HEK293 (cell line): ENCODE measurements around the gene IFI30.
A peak's percentile ranks its signal among the peaks of the same experiment; 100 is the strongest.

Experiments used
- CTCF ChIA-PET: fragments of 350-600 bp; formaldehyde crosslinking; extraction: SDS; loops from one replicate; lab custom pipeline; 2021; ENCODE audit warnings: antibody characterized with exemption; lab: Yijun Ruan, JAX
- POLR2A ChIA-PET: fragments of 300-600 bp; formaldehyde crosslinking; extraction: SDS; loops from one replicate; lab custom pipeline; 2020; ENCODE audit warnings: antibody characterized with exemption, inconsistent platforms; lab: Yijun Ruan, JAX
- H3K27ac ChIP-seq: fragments of 200-500 bp; sonication (Bioruptor generic); 2 replicates; pipeline ENCODE4 v1.5.1; 2014; ENCODE audit warnings: low read depth, low read length, control low read depth, inconsistent platforms; ENCODE audit errors: extremely low read depth
- H3K36me3 ChIP-seq, 2 experiments: fragments of 200-500 bp in 1 of 2; sonication (Bioruptor generic) in 1 of 2; 1 replicate in 1 of 2; 2 replicates in 1 of 2; pipeline ENCODE4 v1.5.1; 2014 to 2017; ENCODE audit warnings: inconsistent platforms in 2 of 2, low read length in 2 of 2; ENCODE audit not compliant: control insufficient read depth in 2 of 2, insufficient read depth in 1 of 2
- H3K4me1 ChIP-seq: fragments of 200-500 bp; sonication (Bioruptor generic); 2 replicates; pipeline ENCODE4 v1.5.1; 2014; ENCODE audit warnings: mild to moderate bottlenecking, low read length, inconsistent platforms; ENCODE audit not compliant: control insufficient read depth, insufficient read depth
- H3K4me3 ChIP-seq: 2 replicates; pipeline ENCODE4 v1.5.1; 2011; ENCODE audit warnings: low read depth, mild to moderate bottlenecking, control low read depth, low read length, moderate library complexity
- H3K9me3 ChIP-seq: fragments of 200-500 bp; sonication (Bioruptor generic); 2 replicates; pipeline ENCODE4 v1.5.1; 2014; ENCODE audit warnings: low read depth, low read length, inconsistent platforms; ENCODE audit not compliant: control insufficient read depth, insufficient read depth
- HOXA7 ChIP-seq: sonication (generic); formaldehyde crosslinking; IDR thresholded peaks from 2 replicates; pipeline ENCODE4 v1.8.1; 2022; ENCODE audit warnings: missing genetic modification reagents, borderline replicate concordance
- KLF1 ChIP-seq: fragments of 450-650 bp; formaldehyde crosslinking; IDR thresholded peaks from 2 replicates; pipeline ENCODE4 v1.5.1; 2016; ENCODE audit warnings: missing biosample characterization, missing genetic modification characterization
- KLF8 ChIP-seq: fragments of 450-650 bp; formaldehyde crosslinking; IDR thresholded peaks from 2 replicates; pipeline ENCODE4 v1.5.1; 2016; ENCODE audit warnings: missing biosample characterization, missing genetic modification characterization
- MYNN ChIP-seq: fragments of 450-650 bp; formaldehyde crosslinking; IDR thresholded peaks from 2 replicates; pipeline ENCODE4 v1.5.1; 2016; ENCODE audit warnings: missing biosample characterization, missing genetic modification characterization, borderline replicate concordance
- SCRT2 ChIP-seq: fragments of 450-650 bp; formaldehyde crosslinking; IDR thresholded peaks from 2 replicates; pipeline ENCODE4 v1.5.1; 2016; ENCODE audit warnings: missing biosample characterization, missing genetic modification characterization
- SP3 ChIP-seq: fragments of 450-650 bp; formaldehyde crosslinking; IDR thresholded peaks from 2 replicates; pipeline ENCODE4 v1.5.1; 2016; ENCODE audit warnings: missing biosample characterization, missing genetic modification characterization
- WT1 ChIP-seq: fragments of 450-650 bp; formaldehyde crosslinking; IDR thresholded peaks from 2 replicates; pipeline ENCODE4 v1.5.1; 2016; ENCODE audit warnings: missing biosample characterization, missing genetic modification characterization
- ZBTB20 ChIP-seq: fragments of 450-650 bp; formaldehyde crosslinking; IDR thresholded peaks from 2 replicates; pipeline ENCODE4 v1.5.1; 2016; ENCODE audit warnings: missing biosample characterization, missing genetic modification characterization
- ZBTB48 ChIP-seq: fragments of 450-650 bp; formaldehyde crosslinking; IDR thresholded peaks from 2 replicates; pipeline ENCODE4 v1.5.1; 2016; ENCODE audit warnings: missing biosample characterization, missing genetic modification characterization
- ZBTB8A ChIP-seq: fragments of 450-650 bp; formaldehyde crosslinking; IDR thresholded peaks from 2 replicates; pipeline ENCODE4 v1.5.1; 2016; ENCODE audit warnings: missing biosample characterization, missing genetic modification characterization
- ZIC2 ChIP-seq: fragments of 450-650 bp; formaldehyde crosslinking; IDR thresholded peaks from 2 replicates; pipeline ENCODE4 v1.5.1; 2016; ENCODE audit warnings: missing biosample characterization, missing genetic modification characterization
- ZNF138 ChIP-seq: fragments of 450-650 bp; formaldehyde crosslinking; IDR thresholded peaks from 2 replicates; pipeline ENCODE4 v1.5.1; 2016; ENCODE audit warnings: missing biosample characterization, missing genetic modification characterization, borderline replicate concordance
- ZNF19 ChIP-seq: fragments of 450-650 bp; formaldehyde crosslinking; IDR thresholded peaks from 2 replicates; pipeline ENCODE4; 2016; ENCODE audit warnings: missing biosample characterization, missing genetic modification characterization, low read depth
- ZNF335 ChIP-seq: fragments of 450-650 bp; formaldehyde crosslinking; conservative IDR thresholded peaks from 2 replicates; pipeline ENCODE4 v1.5.1; 2016; ENCODE audit warnings: missing biosample characterization, missing genetic modification characterization
- ZNF341 ChIP-seq: fragments of 450-650 bp; formaldehyde crosslinking; IDR thresholded peaks from 2 replicates; pipeline ENCODE4; 2016; ENCODE audit warnings: low read depth, missing biosample characterization, missing genetic modification characterization
- ZNF366 ChIP-seq: fragments of 450-650 bp; formaldehyde crosslinking; conservative IDR thresholded peaks from 2 replicates; pipeline ENCODE4 v1.5.1; 2016; ENCODE audit warnings: missing biosample characterization, missing genetic modification characterization
- ZNF433 ChIP-seq: fragments of 450-650 bp; formaldehyde crosslinking; IDR thresholded peaks from 2 replicates; pipeline ENCODE4 v1.5.1; 2016; ENCODE audit warnings: missing biosample characterization, missing genetic modification characterization, low read depth
- ZNF473 ChIP-seq: fragments of 450-650 bp; formaldehyde crosslinking; IDR thresholded peaks from 2 replicates; pipeline ENCODE4 v1.5.1; 2017; ENCODE audit warnings: missing biosample characterization, missing genetic modification characterization
- ZNF510 ChIP-seq: fragments of 450-650 bp; formaldehyde crosslinking; IDR thresholded peaks from 2 replicates; pipeline ENCODE4 v1.5.1; 2018; ENCODE audit warnings: mild to moderate bottlenecking, missing genetic modification characterization, missing biosample characterization; ENCODE audit not compliant: insufficient replicate concordance
- ZNF544 ChIP-seq: fragments of 450-650 bp; formaldehyde crosslinking; IDR thresholded peaks from 2 replicates; pipeline ENCODE4 v1.5.0; 2017; ENCODE audit warnings: missing biosample characterization, missing genetic modification characterization
- ZNF596 ChIP-seq: fragments of 450-650 bp; IDR thresholded peaks from 2 replicates; pipeline ENCODE4 v1.5.0; 2018; ENCODE audit warnings: missing biosample characterization, mild to moderate bottlenecking, missing genetic modification characterization, moderate library complexity
- ZNF621 ChIP-seq: fragments of 450-650 bp; formaldehyde crosslinking; IDR thresholded peaks from 2 replicates; pipeline ENCODE4 v1.5.1; 2017; ENCODE audit warnings: missing biosample characterization, missing genetic modification characterization
- ZNF660 ChIP-seq: fragments of 450-650 bp; IDR thresholded peaks from 2 replicates; pipeline ENCODE4 v1.5.1; 2018; ENCODE audit warnings: missing biosample characterization, mild to moderate bottlenecking, missing genetic modification characterization
- ZSCAN16 ChIP-seq: fragments of 450-650 bp; formaldehyde crosslinking; IDR thresholded peaks from 2 replicates; pipeline ENCODE4 v1.5.1; 2016; ENCODE audit warnings: missing biosample characterization, missing genetic modification characterization
- TF ChIP-seq, protein P1 (sequence below): fragments of 450-650 bp; formaldehyde crosslinking; IDR thresholded peaks from 2 replicates; pipeline ENCODE4 v1.5.1; 2016; ENCODE audit warnings: missing biosample characterization, missing genetic modification characterization, low read depth
- TF ChIP-seq, protein P2 (sequence below): fragments of 450-650 bp; formaldehyde crosslinking; IDR thresholded peaks from 2 replicates; pipeline ENCODE4 v1.5.1; 2016; ENCODE audit warnings: missing biosample characterization, missing genetic modification characterization
- TF ChIP-seq, protein P3 (sequence below): fragments of 450-650 bp; formaldehyde crosslinking; IDR thresholded peaks from 2 replicates; pipeline ENCODE4 v1.5.1; 2016; ENCODE audit warnings: missing biosample characterization, missing genetic modification characterization
- TF ChIP-seq, protein P4 (sequence below): fragments of 450-650 bp; formaldehyde crosslinking; optimal IDR thresholded peaks from 2 replicates; pipeline ENCODE3; 2016; ENCODE audit warnings: missing biosample characterization, mild to moderate bottlenecking, missing genetic modification characterization
- TF ChIP-seq, protein P5 (sequence below): fragments of 450-650 bp; formaldehyde crosslinking; IDR thresholded peaks from 2 replicates; pipeline ENCODE4 v1.5.1; 2017; ENCODE audit warnings: missing biosample characterization, missing genetic modification characterization
- TF ChIP-seq, protein P6 (sequence below): fragments of 450-650 bp; formaldehyde crosslinking; IDR thresholded peaks from 2 replicates; pipeline ENCODE4 v1.5.1; 2016; ENCODE audit warnings: missing biosample characterization, missing genetic modification characterization

Gene IFI30

DNA sequence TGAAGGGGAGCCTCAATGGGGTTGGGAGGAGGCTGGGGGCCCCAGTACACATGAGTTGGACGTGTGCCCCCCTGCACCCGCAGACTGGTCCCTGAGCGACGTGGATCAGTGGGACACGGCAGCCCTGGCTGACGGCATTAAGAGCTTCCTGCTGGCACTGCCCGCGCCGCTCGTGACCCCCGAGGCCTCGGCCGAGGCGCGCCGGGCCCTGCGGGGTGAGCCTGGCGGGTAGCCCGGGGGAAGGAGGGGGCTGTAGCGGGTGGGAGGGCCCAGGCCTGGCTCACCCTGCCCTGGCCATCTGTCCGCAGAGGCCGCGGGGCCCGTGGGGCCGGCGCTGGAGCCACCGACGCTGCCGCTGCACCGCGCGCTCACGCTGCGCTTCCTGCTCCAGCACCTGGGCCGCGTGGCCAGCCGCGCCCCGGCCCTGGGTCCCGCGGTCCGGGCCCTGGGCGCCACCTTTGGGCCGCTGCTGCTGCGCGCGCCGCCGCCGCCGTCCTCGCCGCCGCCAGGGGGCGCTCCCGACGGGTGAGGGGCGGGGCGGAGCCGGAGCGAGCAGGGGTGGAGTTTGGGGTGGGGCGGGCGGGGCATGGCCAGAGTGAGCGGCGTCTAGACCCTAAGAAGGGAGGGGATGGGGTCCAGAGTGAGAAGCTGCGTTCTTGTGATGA lies 12.5 kb upstream of the IFI30 start:
- ChIA-PET POLR2A (interaction anchor here (1.2 kb wide), 1 partner anchor 32 kb away, joined by 3 read pairs; the partner anchor contains the start of gene MPV17L2), CTCF (interaction anchor here (0.6 to 2.7 kb wide), 25 partner anchors 8 to 1024 kb away, joined by 3 to 14 read pairs (median 4); partner anchors contain the start of genes IL12RB1 and PIK3R2)
- H3K9me3 ChIP-seq, result no peaks in the 10 kb centered on the region
- peak overlapping the region; percentile 28; the same call in 1 of the 2 replicates for H3K27ac ChIP-seq
- peaks cover 12% of the 10 kb centered on the region for H3K4me1 ChIP-seq
- peak overlapping the region; percentile 17 for H3K4me3 ChIP-seq
- peaks cover 21 to 50% of the 10 kb centered on the region in 2 experiments; a peak in 2 of 3 replicates for H3K36me3 ChIP-seq
- TF ChIP-seq SP3 (tag by site-specific recombination), result 0 out of 2 replicates have a peak, but pooled peaks have one; percentile 29
- TF ChIP-seq KLF1 (tag by site-specific recombination), result 0 out of 2 replicates have a peak, but pooled peaks have one; percentile 14
- TF ChIP-seq, protein P1, sequence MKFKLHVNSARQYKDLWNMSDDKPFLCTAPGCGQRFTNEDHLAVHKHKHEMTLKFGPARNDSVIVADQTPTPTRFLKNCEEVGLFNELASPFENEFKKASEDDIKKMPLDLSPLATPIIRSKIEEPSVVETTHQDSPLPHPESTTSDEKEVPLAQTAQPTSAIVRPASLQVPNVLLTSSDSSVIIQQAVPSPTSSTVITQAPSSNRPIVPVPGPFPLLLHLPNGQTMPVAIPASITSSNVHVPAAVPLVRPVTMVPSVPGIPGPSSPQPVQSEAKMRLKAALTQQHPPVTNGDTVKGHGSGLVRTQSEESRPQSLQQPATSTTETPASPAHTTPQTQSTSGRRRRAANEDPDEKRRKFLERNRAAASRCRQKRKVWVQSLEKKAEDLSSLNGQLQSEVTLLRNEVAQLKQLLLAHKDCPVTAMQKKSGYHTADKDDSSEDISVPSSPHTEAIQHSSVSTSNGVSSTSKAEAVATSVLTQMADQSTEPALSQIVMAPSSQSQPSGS (tag by site-specific recombination), result no peak
- TF ChIP-seq ZNF473 (tag by site-specific recombination), result no peak
- TF ChIP-seq ZNF335, result 0 out of 2 replicates have a peak, but pooled peaks have one; percentile 35
- TF ChIP-seq ZBTB8A (tag by site-specific recombination), result 0 out of 2 replicates have a peak, but pooled peaks have one; percentile 4
- TF ChIP-seq ZNF433 (tag by site-specific recombination), result no peak
- TF ChIP-seq, protein P2, sequence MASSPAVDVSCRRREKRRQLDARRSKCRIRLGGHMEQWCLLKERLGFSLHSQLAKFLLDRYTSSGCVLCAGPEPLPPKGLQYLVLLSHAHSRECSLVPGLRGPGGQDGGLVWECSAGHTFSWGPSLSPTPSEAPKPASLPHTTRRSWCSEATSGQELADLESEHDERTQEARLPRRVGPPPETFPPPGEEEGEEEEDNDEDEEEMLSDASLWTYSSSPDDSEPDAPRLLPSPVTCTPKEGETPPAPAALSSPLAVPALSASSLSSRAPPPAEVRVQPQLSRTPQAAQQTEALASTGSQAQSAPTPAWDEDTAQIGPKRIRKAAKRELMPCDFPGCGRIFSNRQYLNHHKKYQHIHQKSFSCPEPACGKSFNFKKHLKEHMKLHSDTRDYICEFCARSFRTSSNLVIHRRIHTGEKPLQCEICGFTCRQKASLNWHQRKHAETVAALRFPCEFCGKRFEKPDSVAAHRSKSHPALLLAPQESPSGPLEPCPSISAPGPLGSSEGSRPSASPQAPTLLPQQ (tag by site-specific recombination), result no peak
- TF ChIP-seq ZNF621 (tag by site-specific recombination), result no peak
- TF ChIP-seq, protein P3, sequence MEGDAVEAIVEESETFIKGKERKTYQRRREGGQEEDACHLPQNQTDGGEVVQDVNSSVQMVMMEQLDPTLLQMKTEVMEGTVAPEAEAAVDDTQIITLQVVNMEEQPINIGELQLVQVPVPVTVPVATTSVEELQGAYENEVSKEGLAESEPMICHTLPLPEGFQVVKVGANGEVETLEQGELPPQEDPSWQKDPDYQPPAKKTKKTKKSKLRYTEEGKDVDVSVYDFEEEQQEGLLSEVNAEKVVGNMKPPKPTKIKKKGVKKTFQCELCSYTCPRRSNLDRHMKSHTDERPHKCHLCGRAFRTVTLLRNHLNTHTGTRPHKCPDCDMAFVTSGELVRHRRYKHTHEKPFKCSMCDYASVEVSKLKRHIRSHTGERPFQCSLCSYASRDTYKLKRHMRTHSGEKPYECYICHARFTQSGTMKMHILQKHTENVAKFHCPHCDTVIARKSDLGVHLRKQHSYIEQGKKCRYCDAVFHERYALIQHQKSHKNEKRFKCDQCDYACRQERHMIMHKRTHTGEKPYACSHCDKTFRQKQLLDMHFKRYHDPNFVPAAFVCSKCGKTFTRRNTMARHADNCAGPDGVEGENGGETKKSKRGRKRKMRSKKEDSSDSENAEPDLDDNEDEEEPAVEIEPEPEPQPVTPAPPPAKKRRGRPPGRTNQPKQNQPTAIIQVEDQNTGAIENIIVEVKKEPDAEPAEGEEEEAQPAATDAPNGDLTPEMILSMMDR (tag by site-specific recombination), result no peak
- TF ChIP-seq HOXA7 (CRISPR knock-in tag), result no peak
- no peak for TF ChIP-seq ZNF19
- no peak for TF ChIP-seq ZNF366
- TF ChIP-seq ZNF138 (tag by site-specific recombination), result no peak
- 0 out of 2 replicates have a peak, but pooled peaks have one; percentile 48 for TF ChIP-seq ZNF660 (tag by site-specific recombination)
- TF ChIP-seq SCRT2 (tag by site-specific recombination), result no peak
- TF ChIP-seq WT1 (tag by site-specific recombination), result no peak
- 0 out of 2 replicates have a peak, but pooled peaks have one; percentile 27 for TF ChIP-seq ZBTB20 (tag by site-specific recombination)
- TF ChIP-seq MYNN, result no peak
- 0 out of 2 replicates have a peak, but pooled peaks have one; percentile 23 for TF ChIP-seq ZNF596 (tag by site-specific recombination)
- TF ChIP-seq ZBTB48 (tag by site-specific recombination), result peak; percentile 56; the same call in 1 of the 2 replicates
- TF ChIP-seq ZNF544, result no peak
- TF ChIP-seq, protein P4, sequence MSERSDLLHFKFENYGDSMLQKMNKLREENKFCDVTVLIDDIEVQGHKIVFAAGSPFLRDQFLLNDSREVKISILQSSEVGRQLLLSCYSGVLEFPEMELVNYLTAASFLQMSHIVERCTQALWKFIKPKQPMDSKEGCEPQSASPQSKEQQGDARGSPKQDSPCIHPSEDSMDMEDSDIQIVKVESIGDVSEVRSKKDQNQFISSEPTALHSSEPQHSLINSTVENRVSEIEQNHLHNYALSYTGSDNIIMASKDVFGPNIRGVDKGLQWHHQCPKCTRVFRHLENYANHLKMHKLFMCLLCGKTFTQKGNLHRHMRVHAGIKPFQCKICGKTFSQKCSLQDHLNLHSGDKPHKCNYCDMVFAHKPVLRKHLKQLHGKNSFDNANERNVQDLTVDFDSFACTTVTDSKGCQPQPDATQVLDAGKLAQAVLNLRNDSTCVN (tag by site-specific recombination), result peak; percentile 59
- no peak for TF ChIP-seq ZSCAN16
- 0 out of 2 replicates have a peak, but pooled peaks have one; percentile 3 for TF ChIP-seq ZNF341 (tag by site-specific recombination)
- TF ChIP-seq, protein P5, sequence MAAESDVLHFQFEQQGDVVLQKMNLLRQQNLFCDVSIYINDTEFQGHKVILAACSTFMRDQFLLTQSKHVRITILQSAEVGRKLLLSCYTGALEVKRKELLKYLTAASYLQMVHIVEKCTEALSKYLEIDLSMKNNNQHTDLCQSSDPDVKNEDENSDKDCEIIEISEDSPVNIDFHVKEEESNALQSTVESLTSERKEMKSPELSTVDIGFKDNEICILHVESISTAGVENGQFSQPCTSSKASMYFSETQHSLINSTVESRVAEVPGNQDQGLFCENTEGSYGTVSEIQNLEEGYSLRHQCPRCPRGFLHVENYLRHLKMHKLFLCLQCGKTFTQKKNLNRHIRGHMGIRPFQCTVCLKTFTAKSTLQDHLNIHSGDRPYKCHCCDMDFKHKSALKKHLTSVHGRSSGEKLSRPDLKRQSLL (tag by site-specific recombination), result peak; percentile 57; the same call in 1 of the 2 replicates
- TF ChIP-seq, protein P6, sequence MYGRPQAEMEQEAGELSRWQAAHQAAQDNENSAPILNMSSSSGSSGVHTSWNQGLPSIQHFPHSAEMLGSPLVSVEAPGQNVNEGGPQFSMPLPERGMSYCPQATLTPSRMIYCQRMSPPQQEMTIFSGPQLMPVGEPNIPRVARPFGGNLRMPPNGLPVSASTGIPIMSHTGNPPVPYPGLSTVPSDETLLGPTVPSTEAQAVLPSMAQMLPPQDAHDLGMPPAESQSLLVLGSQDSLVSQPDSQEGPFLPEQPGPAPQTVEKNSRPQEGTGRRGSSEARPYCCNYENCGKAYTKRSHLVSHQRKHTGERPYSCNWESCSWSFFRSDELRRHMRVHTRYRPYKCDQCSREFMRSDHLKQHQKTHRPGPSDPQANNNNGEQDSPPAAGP (tag by site-specific recombination), result no peak
- no peak for TF ChIP-seq ZNF510 (tag by site-specific recombination)
- peak; percentile 73; the same call in 1 of the 2 replicates for TF ChIP-seq KLF8 (tag by site-specific recombination)
- peak; percentile 72 for TF ChIP-seq ZIC2 (tag by site-specific recombination)
